ENCODE data around the gene MST1R. TPM values are rescaled to one million over a fixed set of nuclear protein-coding genes. Genes with fewer than 3 reads are reported as not detected.
"Not testable (repeated sequence)": the region's sequence is repeated elsewhere in the genome, so short reads cannot be mapped to it uniquely, and the experiment has no call there.

The MST1R gene
- total RNA-seq, 1 experiment from 2014 or later: 169 TPM

DNA sequence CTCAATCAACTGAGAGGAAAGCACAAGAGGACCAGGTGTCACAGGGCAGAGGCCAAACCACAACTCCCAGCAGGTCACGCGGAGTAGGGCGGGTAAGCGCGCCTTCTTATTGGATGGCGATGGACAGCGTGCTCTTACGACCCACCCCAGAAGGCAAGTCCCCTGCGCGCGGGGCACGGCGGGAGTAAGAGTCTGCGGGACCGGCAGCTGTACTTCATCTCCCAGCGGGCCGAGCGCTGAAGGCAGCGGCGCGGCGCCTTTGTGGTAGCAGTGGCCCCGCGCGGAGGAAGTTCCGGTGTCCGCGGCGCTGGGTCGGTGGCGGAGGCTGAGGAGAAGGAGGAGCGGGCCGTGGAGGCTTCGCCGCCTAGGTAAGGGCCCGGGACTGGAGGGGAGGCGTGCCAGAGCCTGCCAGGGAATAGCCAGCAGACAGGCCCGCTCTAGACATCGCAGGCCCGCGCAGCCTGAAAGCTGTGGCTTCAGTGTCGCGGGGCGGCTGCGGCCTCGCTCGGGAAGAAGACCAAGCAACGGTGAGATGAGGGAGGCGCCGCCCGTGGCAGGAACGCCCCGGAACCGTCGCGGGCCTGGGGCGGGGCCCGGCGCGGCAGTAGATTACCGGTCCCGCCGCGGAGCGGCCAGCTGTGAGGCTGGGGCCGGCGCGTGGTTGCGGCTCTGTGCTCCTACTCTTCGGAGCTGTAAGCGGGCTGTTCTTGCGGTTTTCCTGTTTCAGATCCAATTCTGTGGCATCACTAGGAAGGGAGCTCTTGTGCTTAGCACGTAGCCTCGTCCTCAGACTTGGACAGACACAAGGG is 36.4 kb upstream of the MST1R start, which contains the start of gene RBM6:
TSS of gene RBM6 (plus strand) at position 293 of the 809 bp plus-strand sequence. CDS start 22,492 bp downstream, outside the sequence.
- peaks cover 8% of the 10 kb centered on the region for H3K4me1 Mint-ChIP-seq (ENCODE audit: low read depth, unreplicated experiment)
- CTCF ChIA-PET: interaction anchor here (0.7 to 2.6 kb wide), 7 partner anchors 9 to 127 kb away, joined by 3 to 10 read pairs (median 4); partner anchors contain the start of gene MON1A
- no peaks in the 10 kb centered on the region for H3K27me3 Mint-ChIP-seq (ENCODE audit: unreplicated experiment)
- H3K36me3 Mint-ChIP-seq (ENCODE audit: insufficient read depth, unreplicated experiment): peaks cover 28% of the 10 kb centered on the region
- intact Hi-C loops (cut with micrococcal nuclease; ENCODE audit: unreplicated experiment): no loop called here
- TSS peak; percentile 72 for BruUV-seq (replicated peaks)
- peak; percentile 96 for DNase-seq
- no peaks in the 10 kb centered on the region for H3K9me3 Mint-ChIP-seq (ENCODE audit: low read depth, unreplicated experiment)
- peak within 1 kb of the TSS; percentile 100 for H3K4me3 Mint-ChIP-seq (ENCODE audit: low read depth, unreplicated experiment)
- TF ChIP-seq, protein P1, sequence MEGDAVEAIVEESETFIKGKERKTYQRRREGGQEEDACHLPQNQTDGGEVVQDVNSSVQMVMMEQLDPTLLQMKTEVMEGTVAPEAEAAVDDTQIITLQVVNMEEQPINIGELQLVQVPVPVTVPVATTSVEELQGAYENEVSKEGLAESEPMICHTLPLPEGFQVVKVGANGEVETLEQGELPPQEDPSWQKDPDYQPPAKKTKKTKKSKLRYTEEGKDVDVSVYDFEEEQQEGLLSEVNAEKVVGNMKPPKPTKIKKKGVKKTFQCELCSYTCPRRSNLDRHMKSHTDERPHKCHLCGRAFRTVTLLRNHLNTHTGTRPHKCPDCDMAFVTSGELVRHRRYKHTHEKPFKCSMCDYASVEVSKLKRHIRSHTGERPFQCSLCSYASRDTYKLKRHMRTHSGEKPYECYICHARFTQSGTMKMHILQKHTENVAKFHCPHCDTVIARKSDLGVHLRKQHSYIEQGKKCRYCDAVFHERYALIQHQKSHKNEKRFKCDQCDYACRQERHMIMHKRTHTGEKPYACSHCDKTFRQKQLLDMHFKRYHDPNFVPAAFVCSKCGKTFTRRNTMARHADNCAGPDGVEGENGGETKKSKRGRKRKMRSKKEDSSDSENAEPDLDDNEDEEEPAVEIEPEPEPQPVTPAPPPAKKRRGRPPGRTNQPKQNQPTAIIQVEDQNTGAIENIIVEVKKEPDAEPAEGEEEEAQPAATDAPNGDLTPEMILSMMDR (IDR thresholded peaks at IDR 0.05; ENCODE audit: unreplicated experiment): no peak
- H3K27ac Mint-ChIP-seq (ENCODE audit: unreplicated experiment): peak within 1 kb of the TSS; percentile 87

DNA sequence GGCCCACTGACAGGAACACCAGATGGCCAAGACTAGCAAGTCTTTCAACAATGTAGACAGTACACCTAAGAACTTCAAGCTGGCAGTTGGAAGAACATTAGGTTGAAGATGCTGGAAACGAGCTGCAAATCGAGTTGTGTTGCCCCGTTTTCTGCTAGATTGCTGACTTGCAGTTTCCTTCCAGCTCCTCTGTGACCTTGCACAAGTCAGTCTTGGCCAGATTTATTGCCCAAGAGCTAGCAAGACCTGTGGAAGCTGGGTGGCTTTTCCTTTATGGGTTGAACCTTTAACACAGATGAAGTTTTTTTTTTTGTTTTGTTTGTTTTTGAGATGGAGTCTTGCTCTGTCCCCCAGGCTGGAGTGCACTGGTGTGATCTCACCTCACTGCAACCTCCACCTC is 33.4 kb upstream of the MST1R start:
- H3K4me1 Mint-ChIP-seq (ENCODE audit: low read depth, unreplicated experiment): no peaks in the 10 kb centered on the region
- TF ChIP-seq, protein P1 (IDR thresholded peaks at IDR 0.05; ENCODE audit: unreplicated experiment): no peak
- intact Hi-C loops (cut with micrococcal nuclease; ENCODE audit: unreplicated experiment): no loop called here
- CTCF ChIA-PET: no interaction called here
- H3K9me3 Mint-ChIP-seq (ENCODE audit: low read depth, unreplicated experiment): no peaks in the 10 kb centered on the region
- no TSS peak for BruUV-seq (replicated peaks)
- H3K4me3 Mint-ChIP-seq (ENCODE audit: low read depth, unreplicated experiment): no peak overlapping the region
- no peaks in the 10 kb centered on the region for H3K27me3 Mint-ChIP-seq (ENCODE audit: unreplicated experiment)
- no peak for DNase-seq
- H3K36me3 Mint-ChIP-seq (ENCODE audit: insufficient read depth, unreplicated experiment): peaks cover 18% of the 10 kb centered on the region
- no peak overlapping the region for H3K27ac Mint-ChIP-seq (ENCODE audit: unreplicated experiment)

DNA sequence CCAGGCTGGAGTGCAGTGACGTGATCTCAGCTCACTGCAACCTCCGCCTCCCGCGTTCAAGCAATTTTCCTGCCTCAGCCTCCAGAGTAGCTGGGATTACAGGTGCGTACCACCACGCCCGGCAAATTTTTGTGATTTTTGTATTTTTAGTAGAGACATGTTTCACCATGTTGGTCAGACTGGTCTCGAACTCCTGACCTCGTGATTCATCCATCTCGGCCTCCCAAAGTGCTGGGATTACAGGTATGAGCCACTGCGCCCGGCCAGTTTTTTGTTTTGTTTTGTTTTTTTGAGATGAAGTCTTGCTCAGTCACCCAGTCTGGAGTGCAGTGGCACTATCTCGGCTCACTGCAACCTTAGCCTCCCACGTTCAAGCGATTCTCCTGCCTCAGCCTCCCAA is 28.6 kb upstream of the MST1R start:
- DNase-seq; H3K27me3 Mint-ChIP-seq (ENCODE audit: unreplicated experiment); intact Hi-C loops (cut with micrococcal nuclease; ENCODE audit: unreplicated experiment); H3K36me3 Mint-ChIP-seq (ENCODE audit: insufficient read depth, unreplicated experiment); H3K9me3 Mint-ChIP-seq (ENCODE audit: low read depth, unreplicated experiment); H3K4me3 Mint-ChIP-seq (ENCODE audit: low read depth, unreplicated experiment); BruUV-seq (replicated peaks); H3K4me1 Mint-ChIP-seq (ENCODE audit: low read depth, unreplicated experiment); CTCF ChIA-PET; H3K27ac Mint-ChIP-seq (ENCODE audit: unreplicated experiment): not testable (repeated sequence)

DNA sequence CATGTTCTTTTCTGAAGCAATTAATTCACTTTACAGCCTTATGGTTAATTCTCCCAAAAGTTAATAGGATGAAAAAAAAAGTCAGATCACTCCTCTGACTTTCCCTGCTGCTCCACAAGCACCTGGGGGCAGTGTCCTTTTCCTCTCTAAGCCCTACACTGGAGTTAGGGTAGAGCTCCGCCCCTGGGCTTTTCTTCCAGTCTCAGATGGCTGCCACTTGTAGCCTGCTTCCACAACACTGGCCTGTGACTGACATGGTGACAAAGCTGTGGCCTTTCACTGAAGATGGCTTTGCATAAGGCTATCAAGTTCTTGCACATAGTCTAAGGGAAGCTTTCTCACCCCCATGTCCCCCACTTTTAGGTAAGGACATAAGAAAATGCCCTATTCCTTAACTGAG is 27.2 kb upstream of the MST1R start:
- no peaks in the 10 kb centered on the region for H3K27me3 Mint-ChIP-seq (ENCODE audit: unreplicated experiment)
- DNase-seq: peak; percentile 40

More for the DNA sequence above, 27.2 kb upstream of the MST1R start:
- H3K4me3 Mint-ChIP-seq (ENCODE audit: low read depth, unreplicated experiment): no peak overlapping the region
- peaks cover 16% of the 10 kb centered on the region for H3K4me1 Mint-ChIP-seq (ENCODE audit: low read depth, unreplicated experiment)
- TF ChIP-seq, protein P1 (IDR thresholded peaks at IDR 0.05; ENCODE audit: unreplicated experiment): no peak
- H3K9me3 Mint-ChIP-seq (ENCODE audit: low read depth, unreplicated experiment): no peaks in the 10 kb centered on the region
- CTCF ChIA-PET: interaction anchor here (1.1 kb wide), 1 partner anchor 9 kb away, joined by 9 read pairs; the partner anchor contains the start of gene RBM6
- no TSS peak for BruUV-seq (replicated peaks)
- peaks cover 9% of the 10 kb centered on the region for H3K36me3 Mint-ChIP-seq (ENCODE audit: insufficient read depth, unreplicated experiment)
- H3K27ac Mint-ChIP-seq (ENCODE audit: unreplicated experiment): no peak overlapping the region
- intact Hi-C loops (cut with micrococcal nuclease; ENCODE audit: unreplicated experiment): no loop called here
